Endothelial cell of umbilical vein (primary cell): ENCODE data around the gene KCNMA1. TPM values are rescaled to one million over a fixed set of nuclear protein-coding genes. Genes with fewer than 3 reads are reported as not detected.

Experiments
- BruUV-seq: library from RNA; stranded (reverse); fragments of 400-500 nt; replicated peaks from 2 replicates; lab custom pipeline; 2021; lab: Mats Ljungman, UMichigan
- CTCF ChIA-PET: fragments of 300-600, 350-600 bp; sonication (Branson Sonifier 250); formaldehyde crosslinking; loops from one replicate; lab custom pipeline; 2021; ENCODE audit warnings: antibody characterized with exemption, inconsistent platforms; lab: Charles Lee
- POLR2A ChIA-PET: fragments of 300-600, 350-600 bp; sonication (Branson Sonifier 250); formaldehyde crosslinking; loops from one replicate; lab custom pipeline; 2021; ENCODE audit warnings: antibody characterized with exemption, inconsistent platforms; lab: Charles Lee
- DNase-seq: peaks from one replicate; pipeline ENCODE4 v3.0.0-alpha.2; 2011; ENCODE audit warnings: low read depth, low spot score
- FAIRE-seq: peaks from 2 replicates; lab custom pipeline; 2011; peaks lifted over from hg19 to GRCh38; lab: Jason Lieb, UNC
- H2AFZ ChIP-seq: 2 replicates; pipeline ENCODE4 v1.6.0; 2012; ENCODE audit warnings: low read depth, low read length, control low read depth, inconsistent platforms
- H3K27ac ChIP-seq: 2 replicates; pipeline ENCODE4 v1.5.1; 2011; ENCODE audit warnings: low read depth, mild to moderate bottlenecking, control low read depth, low read length, moderate library complexity; ENCODE audit not compliant: insufficient read depth
- H3K27me3 ChIP-seq, 2 experiments: 2 replicates each; pipeline versions ENCODE4 v1.6.0 to v1.6.1; 2011; ENCODE audit warnings: low read length in 2 of 2, mixed read lengths in 1 of 2; ENCODE audit not compliant: control insufficient read depth in 2 of 2, insufficient read depth in 2 of 2
- H3K36me3 ChIP-seq, 2 experiments: 2 replicates in 1 of 2; 3 replicates in 1 of 2; pipeline ENCODE4 v1.5.1; 2011; ENCODE audit warnings: low read length in 2 of 2, mild to moderate bottlenecking in 1 of 2, moderate library complexity in 1 of 2; ENCODE audit not compliant: control insufficient read depth in 2 of 2, insufficient read depth in 2 of 2; ENCODE audit errors: extremely low read depth in 1 of 2
- H3K4me1 ChIP-seq: 3 replicates; pipeline ENCODE4 v1.5.1; 2011; ENCODE audit warnings: mild to moderate bottlenecking, low read length; ENCODE audit not compliant: control insufficient read depth, insufficient read depth; ENCODE audit errors: extremely low read depth
- H3K4me2 ChIP-seq: 2 replicates; pipeline ENCODE4 v1.6.1; 2011; ENCODE audit warnings: low read length, control low read depth, mixed read lengths; ENCODE audit not compliant: insufficient read depth
- H3K4me3 ChIP-seq, 3 experiments: fragments of 200-600 bp in 1 of 3; sonication (generic), shearing (Covaris generic) in 1 of 3; replicated peaks in 1 of 3; 2 replicates each; pipeline ENCODE4 v1.5.1; 2011 to 2016; ENCODE audit warnings: control low read depth in 3 of 3, low read length in 3 of 3, mild to moderate bottlenecking in 2 of 3, inconsistent platforms in 1 of 3, low read depth in 1 of 3, moderate library complexity in 1 of 3; ENCODE audit not compliant: insufficient read depth in 1 of 3
- H3K79me2 ChIP-seq: 2 replicates; pipeline ENCODE4 v1.6.0; 2012; ENCODE audit warnings: low read length, inconsistent platforms; ENCODE audit not compliant: control insufficient read depth, insufficient read depth
- H3K9ac ChIP-seq: replicated peaks from 2 replicates; pipeline ENCODE3; 2011; ENCODE audit warnings: low read length, control low read depth; ENCODE audit not compliant: insufficient read depth; ENCODE audit errors: extremely low read depth
- H3K9me1 ChIP-seq: replicated peaks from 3 replicates; pipeline ENCODE4 v1.6.0; 2011; ENCODE audit warnings: mild to moderate bottlenecking, low read length; ENCODE audit not compliant: control insufficient read depth, insufficient read depth; ENCODE audit errors: extremely low read depth
- H3K9me3 ChIP-seq: replicated peaks from 2 replicates; pipeline ENCODE4 v1.5.1; 2012; ENCODE audit warnings: low read length, inconsistent platforms; ENCODE audit not compliant: control insufficient read depth, insufficient read depth
- H4K20me1 ChIP-seq: replicated peaks from 2 replicates; pipeline ENCODE3; 2011; ENCODE audit warnings: mild to moderate bottlenecking, low read length; ENCODE audit not compliant: control insufficient read depth, insufficient read depth; ENCODE audit errors: extremely low read depth
- CTCF ChIP-seq, 2 donors: IDR thresholded peaks; 1 replicate in 1 of 2; 2 replicates in 1 of 2; pipeline ENCODE4 v1.5.1; 2011; ENCODE audit warnings: low read length in 2 of 2, mild to moderate bottlenecking in 2 of 2, moderate library complexity in 2 of 2, control low read depth in 1 of 2, inconsistent platforms in 1 of 2, low read depth in 1 of 2; ENCODE audit not compliant: insufficient read depth in 1 of 2; ENCODE audit errors: extremely low read depth in 1 of 2
- EZH2 ChIP-seq: IDR thresholded peaks from 2 replicates; pipeline ENCODE4 v1.6.1; 2012; ENCODE audit warnings: borderline replicate concordance, low read depth, mild to moderate bottlenecking, moderate library complexity, low read length, inconsistent platforms; ENCODE audit not compliant: severe bottlenecking
- FOS ChIP-seq: IDR thresholded peaks from 2 replicates; pipeline ENCODE4 v1.6.1; 2011; ENCODE audit warnings: mild to moderate bottlenecking, low read length, moderate library complexity, borderline replicate concordance; ENCODE audit not compliant: insufficient read depth
- GATA2 ChIP-seq: IDR thresholded peaks from 2 replicates; pipeline ENCODE4 v1.7.0; 2011; ENCODE audit warnings: low read depth, mild to moderate bottlenecking, moderate library complexity, mixed read lengths, low read length; ENCODE audit not compliant: insufficient read length, insufficient read depth
- JUN ChIP-seq: IDR thresholded peaks from 2 replicates; pipeline ENCODE4 v1.6.1; 2011; ENCODE audit warnings: borderline replicate concordance, low read depth; ENCODE audit not compliant: insufficient read length, insufficient read depth
- MAX ChIP-seq: IDR thresholded peaks from 2 replicates; pipeline ENCODE4 v1.6.1; 2011; ENCODE audit not compliant: insufficient read depth, insufficient read length
- MYC ChIP-seq: IDR thresholded peaks from one replicate; pipeline ENCODE4 v1.6.1; 2011; ENCODE audit warnings: mild to moderate bottlenecking, low read depth, low read length
- POLR2A ChIP-seq: IDR thresholded peaks from 2 replicates; pipeline ENCODE4 v1.6.1; 2012; ENCODE audit warnings: low read depth, mild to moderate bottlenecking, control low read depth, low read length
- POLR2AphosphoS5 ChIP-seq: IDR thresholded peaks from 2 replicates; pipeline ENCODE4 v1.6.1; 2012; ENCODE audit warnings: low read depth, mild to moderate bottlenecking, control low read depth, low read length, moderate library complexity; ENCODE audit not compliant: insufficient read depth
- dilution Hi-C: fragments of 300-500 bp; cut with MboI; formaldehyde crosslinking; loops from one replicate; pipeline ENCODE4 v1.15.0; 2019; ENCODE audit warnings: low sequenced_read_pairs; ENCODE audit not compliant: extremely low pct_ligation_motif_present
- intact Hi-C: fragments of 100-400 bp; cut with micrococcal nuclease; formaldehyde crosslinking; loops from one replicate; pipeline ENCODE4 v1.10.0; 2022
- polyA plus RNA-seq, 4 experiments: library from polyadenylated mRNA; depleted of rRNA in 3 of 4; stranded (reverse) in 3 of 4; unstranded in 1 of 4; fragments of >200 nt; gene quantifications; 2 replicates each; pipeline versions ENCODE4 v1.2.1 to v1.2.3, GENCODE V29; 2011 to 2012; ENCODE audit warnings: missing spikeins in 1 of 4
- total RNA-seq: library from RNA; stranded (reverse); gene quantifications from 2 replicates; pipeline ENCODE4 v1.2.3, GENCODE V29; 2021

Gene KCNMA1
- total and polyA plus RNA-seq, 2 donors (not counting 3 experiments of a cell fraction or from before 2014, with no cell fraction given): 0.10 to 0.82 TPM

DNA sequence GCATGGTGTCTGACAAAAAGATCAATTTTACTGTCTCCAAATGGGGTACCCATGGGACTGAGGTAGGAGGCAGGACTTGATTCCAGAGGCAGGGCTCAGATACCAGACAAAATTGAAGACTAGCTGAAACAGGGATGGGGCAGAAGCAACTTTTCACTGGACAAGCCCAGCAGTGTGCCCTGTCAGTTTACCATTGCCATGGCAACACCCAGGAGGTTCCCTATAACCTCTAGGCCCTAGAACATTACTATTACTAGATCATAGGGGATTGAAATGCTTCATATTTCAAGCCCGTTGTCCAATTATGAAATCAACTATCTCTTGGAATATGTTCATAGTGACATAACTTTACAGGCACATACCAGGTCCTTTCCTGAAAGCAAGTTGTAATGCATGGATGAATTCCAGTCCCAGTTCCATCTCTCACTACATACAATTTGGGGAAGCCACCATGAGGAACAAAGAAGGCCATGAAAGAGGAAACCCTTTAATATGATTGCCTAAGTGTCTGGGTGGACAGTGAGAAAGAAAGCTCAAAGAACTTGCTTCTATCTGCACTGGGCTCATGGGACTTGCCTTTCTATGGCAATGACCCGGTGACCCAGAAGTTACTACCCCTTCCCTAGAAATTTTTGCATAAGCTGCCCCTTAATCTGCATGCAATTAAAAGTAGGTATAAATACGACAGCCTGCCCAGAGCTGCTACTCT lies 557.9 kb downstream of the KCNMA1 start:
- Histone ChIP-seq H3K4me1 (no peaks in the 10 kb centered on the region), H3K27me3 (peaks cover 0 to 8% of the 10 kb centered on the region in 2 experiments), H3K9me1 (no peaks in the 10 kb centered on the region), H3K79me2 (no peaks in the 10 kb centered on the region), H3K9me3 (no peaks in the 10 kb centered on the region), H3K4me2 (no peak overlapping the region), H4K20me1 (no peaks in the 10 kb centered on the region), H3K36me3 (no peaks in the 10 kb centered on the region), H2AFZ (no peak overlapping the region), H3K9ac (no peak overlapping the region), H3K27ac (no peak overlapping the region), H3K4me3 (no peak overlapping the region)
- FAIRE-seq: no peak
- CTCF ChIA-PET: no interaction called here
- dilution Hi-C loops (no loop called here), intact Hi-C loops (no loop called here)
- DNase-seq: no peak
- TF ChIP-seq POLR2AphosphoS5: no peak
- TF ChIP-seq EZH2: no peak
- no peak for TF ChIP-seq MAX
- no peak for TF ChIP-seq FOS
- TF ChIP-seq GATA2: no peak
- TF ChIP-seq JUN: no peak
- no peak for TF ChIP-seq POLR2A
- no peak for TF ChIP-seq MYC
- no peak for TF ChIP-seq CTCF (IDR thresholded peaks at IDR 0.05; ENCODE audit: extremely low read depth in 1 of 2, insufficient read depth in 1 of 2, low read depth in 1 of 2, low read length in 2 of 2)
- POLR2A ChIA-PET: no interaction called here
- no TSS peak for BruUV-seq
